ENCODE results near the gene ACE2. TPM values are rescaled to one million over a fixed set of nuclear protein-coding genes. Genes with fewer than 3 reads are reported as not detected.

ACE2 gene
- total and polyA plus RNA-seq, 2 donors (not counting 1 experiment from before 2014, with no cell fraction given): not detected

- no peaks in the 10 kb centered on the region for H3K79me2 ChIP-seq (ENCODE audit: control insufficient read depth, insufficient read depth, low read length)
- TF ChIP-seq EZH2 (IDR thresholded peaks at IDR 0.05; ENCODE audit: borderline replicate concordance, insufficient read depth, low read depth, low read length, poor library complexity, severe bottlenecking): no peak
- no peak for TF ChIP-seq CTCF (IDR thresholded peaks at IDR 0.05)
- intact Hi-C loops (cut with micrococcal nuclease): no loop called here
- no peak for ATAC-seq (ENCODE audit: low read depth)
- Mint-ChIP-seq H3K9me3 (ENCODE audit: insufficient read depth) (no peaks in the 10 kb centered on the region), H3K27me3 (peaks cover 11% of the 10 kb centered on the region), H3K27ac (no peak overlapping the region), H3K4me1 (no peaks in the 10 kb centered on the region), H3K4me3 (no peak overlapping the region)
- no peak overlapping the region for H2AFZ ChIP-seq (ENCODE audit: insufficient read depth, low read depth, low read length, poor library complexity, severe bottlenecking)
- H4K20me1 ChIP-seq (ENCODE audit: control insufficient read depth, insufficient read depth, low read length, poor library complexity, severe bottlenecking): no peaks in the 10 kb centered on the region
- H3K4me1 ChIP-seq (ENCODE audit: control insufficient read depth in 2 of 2, insufficient read depth in 2 of 2, low read length in 2 of 2): no peaks in the 10 kb centered on the region
- no peaks in the 10 kb centered on the region for H3K36me3 ChIP-seq (replicated peaks in 1 of 2; ENCODE audit: control extremely low read depth in 1 of 2, control insufficient read depth in 1 of 2, extremely low read depth in 1 of 2, insufficient read depth in 2 of 2, low read length in 1 of 2)
- no peak overlapping the region for H3K9ac ChIP-seq (ENCODE audit: low read length)
- no peak for DNase-seq
- no peak overlapping the region for H3K27ac ChIP-seq (ENCODE audit: low read length in 2 of 2)
- H3K4me2 ChIP-seq (replicated peaks; ENCODE audit: low read depth, low read length, poor library complexity, severe bottlenecking): no peak overlapping the region
- WGBS (ENCODE audit: insufficient coverage): no CpG with 5 or more reads among the region's 1 CpG
- H3K9me3 ChIP-seq (ENCODE audit: control extremely low read depth in 1 of 3, control insufficient read depth in 2 of 3, insufficient read depth in 1 of 3, low read length in 2 of 3): no peaks in the 10 kb centered on the region
- ChIA-PET POLR2A (no interaction called here), CTCF (no interaction called here)
- H3K27me3 ChIP-seq (replicated peaks in 1 of 4; ENCODE audit: control extremely low read depth in 1 of 4, control insufficient read depth in 3 of 4, insufficient read depth in 4 of 4, low read length in 3 of 4): no peaks in the 10 kb centered on the region
- H3K4me3 ChIP-seq (ENCODE audit: control extremely low read depth in 1 of 5, extremely low read depth in 1 of 5, insufficient read depth in 1 of 5, low read depth in 2 of 5, low read length in 4 of 5): no peak overlapping the region
Measured at GRCh38 chrX:15514279-15514678, 86.5 kb downstream of the ACE2 start.

- H3K9me3 ChIP-seq (ENCODE audit: control extremely low read depth in 1 of 3, control insufficient read depth in 2 of 3, insufficient read depth in 1 of 3, low read length in 2 of 3): no peaks in the 10 kb centered on the region
- no peak overlapping the region for H3K9ac ChIP-seq (ENCODE audit: low read length)
- no peaks in the 10 kb centered on the region for H3K9me3 Mint-ChIP-seq (ENCODE audit: insufficient read depth)
- H4K20me1 ChIP-seq (ENCODE audit: control insufficient read depth, insufficient read depth, low read length, poor library complexity, severe bottlenecking): no peaks in the 10 kb centered on the region
- H3K4me1 ChIP-seq (ENCODE audit: control insufficient read depth in 2 of 2, insufficient read depth in 2 of 2, low read length in 2 of 2): no peaks in the 10 kb centered on the region
- no peak overlapping the region for H3K4me2 ChIP-seq (replicated peaks; ENCODE audit: low read depth, low read length, poor library complexity, severe bottlenecking)
- DNase-seq: no peak
- H3K4me3 Mint-ChIP-seq: no peak overlapping the region
- TF ChIP-seq CTCF (IDR thresholded peaks at IDR 0.05): no peak
- TF ChIP-seq EZH2 (IDR thresholded peaks at IDR 0.05; ENCODE audit: borderline replicate concordance, insufficient read depth, low read depth, low read length, poor library complexity, severe bottlenecking): no peak
- no peaks in the 10 kb centered on the region for H3K79me2 ChIP-seq (ENCODE audit: control insufficient read depth, insufficient read depth, low read length)
- no peak overlapping the region for H3K27ac ChIP-seq (ENCODE audit: low read length in 2 of 2)
- WGBS (ENCODE audit: insufficient coverage): no CpG with 5 or more reads among the region's 4 CpGs
- H2AFZ ChIP-seq (ENCODE audit: insufficient read depth, low read depth, low read length, poor library complexity, severe bottlenecking): no peak overlapping the region
- ATAC-seq (ENCODE audit: low read depth): no peak
- no peaks in the 10 kb centered on the region for H3K27me3 ChIP-seq (replicated peaks in 1 of 4; ENCODE audit: control extremely low read depth in 1 of 4, control insufficient read depth in 3 of 4, insufficient read depth in 4 of 4, low read length in 3 of 4)
- intact Hi-C loops (cut with micrococcal nuclease): no loop called here
- POLR2A ChIA-PET: no interaction called here
- CTCF ChIA-PET: no interaction called here
- no peak overlapping the region for H3K27ac Mint-ChIP-seq
- H3K4me1 Mint-ChIP-seq: no peaks in the 10 kb centered on the region
- peaks cover 11% of the 10 kb centered on the region for H3K27me3 Mint-ChIP-seq
- H3K36me3 ChIP-seq (replicated peaks in 1 of 2; ENCODE audit: control extremely low read depth in 1 of 2, control insufficient read depth in 1 of 2, extremely low read depth in 1 of 2, insufficient read depth in 2 of 2, low read length in 1 of 2): no peaks in the 10 kb centered on the region
- no peak overlapping the region for H3K4me3 ChIP-seq (ENCODE audit: control extremely low read depth in 1 of 5, extremely low read depth in 1 of 5, insufficient read depth in 1 of 5, low read depth in 2 of 5, low read length in 4 of 5)
Measured at GRCh38 chrX:15512401-15512965, 88.3 kb downstream of the ACE2 start.

Measured in B cell (primary cell).